ENCODE results near the gene RAB44. TPM values are rescaled to one million over a fixed set of nuclear protein-coding genes. Genes with fewer than 3 reads are reported as not detected.

RAB44 gene
- total and polyA plus RNA-seq, 2 of the 13 experiments (the other 11 are each of a cell fraction or from before 2014, with no cell fraction given): not detected

DNA sequence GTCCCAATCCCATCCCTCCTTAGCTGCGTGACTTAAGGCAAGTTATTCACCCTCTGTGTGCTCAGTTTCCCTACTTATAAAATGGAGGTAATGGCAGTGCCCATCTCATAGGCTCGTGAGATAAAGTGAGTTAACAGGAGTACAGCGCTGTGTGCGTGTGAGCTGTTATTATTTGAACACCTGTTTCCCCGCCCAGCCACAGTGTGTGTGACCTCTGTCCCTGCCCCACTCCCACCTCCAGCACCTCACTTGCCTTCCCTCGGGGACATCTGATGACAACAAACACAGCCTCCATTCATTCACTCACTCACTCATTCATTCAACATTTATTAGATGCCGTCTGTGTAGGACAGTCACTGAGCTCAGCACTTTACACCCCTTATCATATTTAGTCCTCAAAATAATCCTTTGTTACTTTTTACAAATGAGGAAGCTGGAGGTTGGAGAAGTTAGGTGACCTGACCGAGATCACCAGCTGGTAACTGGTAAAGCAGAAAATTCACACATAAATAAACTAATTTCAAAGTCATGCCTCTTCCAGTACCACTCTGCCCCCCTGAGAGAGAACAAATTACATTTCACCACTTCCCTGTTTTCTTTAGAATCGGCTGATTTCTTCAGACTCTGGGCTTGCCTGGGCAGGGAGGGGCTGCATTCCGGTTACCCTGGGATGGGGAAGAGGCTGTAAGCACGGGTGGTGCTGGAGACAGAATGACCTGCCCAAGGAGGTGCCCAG lies 83.0 kb downstream of the RAB44 start (continued):
- TF ChIP-seq, protein P1, sequence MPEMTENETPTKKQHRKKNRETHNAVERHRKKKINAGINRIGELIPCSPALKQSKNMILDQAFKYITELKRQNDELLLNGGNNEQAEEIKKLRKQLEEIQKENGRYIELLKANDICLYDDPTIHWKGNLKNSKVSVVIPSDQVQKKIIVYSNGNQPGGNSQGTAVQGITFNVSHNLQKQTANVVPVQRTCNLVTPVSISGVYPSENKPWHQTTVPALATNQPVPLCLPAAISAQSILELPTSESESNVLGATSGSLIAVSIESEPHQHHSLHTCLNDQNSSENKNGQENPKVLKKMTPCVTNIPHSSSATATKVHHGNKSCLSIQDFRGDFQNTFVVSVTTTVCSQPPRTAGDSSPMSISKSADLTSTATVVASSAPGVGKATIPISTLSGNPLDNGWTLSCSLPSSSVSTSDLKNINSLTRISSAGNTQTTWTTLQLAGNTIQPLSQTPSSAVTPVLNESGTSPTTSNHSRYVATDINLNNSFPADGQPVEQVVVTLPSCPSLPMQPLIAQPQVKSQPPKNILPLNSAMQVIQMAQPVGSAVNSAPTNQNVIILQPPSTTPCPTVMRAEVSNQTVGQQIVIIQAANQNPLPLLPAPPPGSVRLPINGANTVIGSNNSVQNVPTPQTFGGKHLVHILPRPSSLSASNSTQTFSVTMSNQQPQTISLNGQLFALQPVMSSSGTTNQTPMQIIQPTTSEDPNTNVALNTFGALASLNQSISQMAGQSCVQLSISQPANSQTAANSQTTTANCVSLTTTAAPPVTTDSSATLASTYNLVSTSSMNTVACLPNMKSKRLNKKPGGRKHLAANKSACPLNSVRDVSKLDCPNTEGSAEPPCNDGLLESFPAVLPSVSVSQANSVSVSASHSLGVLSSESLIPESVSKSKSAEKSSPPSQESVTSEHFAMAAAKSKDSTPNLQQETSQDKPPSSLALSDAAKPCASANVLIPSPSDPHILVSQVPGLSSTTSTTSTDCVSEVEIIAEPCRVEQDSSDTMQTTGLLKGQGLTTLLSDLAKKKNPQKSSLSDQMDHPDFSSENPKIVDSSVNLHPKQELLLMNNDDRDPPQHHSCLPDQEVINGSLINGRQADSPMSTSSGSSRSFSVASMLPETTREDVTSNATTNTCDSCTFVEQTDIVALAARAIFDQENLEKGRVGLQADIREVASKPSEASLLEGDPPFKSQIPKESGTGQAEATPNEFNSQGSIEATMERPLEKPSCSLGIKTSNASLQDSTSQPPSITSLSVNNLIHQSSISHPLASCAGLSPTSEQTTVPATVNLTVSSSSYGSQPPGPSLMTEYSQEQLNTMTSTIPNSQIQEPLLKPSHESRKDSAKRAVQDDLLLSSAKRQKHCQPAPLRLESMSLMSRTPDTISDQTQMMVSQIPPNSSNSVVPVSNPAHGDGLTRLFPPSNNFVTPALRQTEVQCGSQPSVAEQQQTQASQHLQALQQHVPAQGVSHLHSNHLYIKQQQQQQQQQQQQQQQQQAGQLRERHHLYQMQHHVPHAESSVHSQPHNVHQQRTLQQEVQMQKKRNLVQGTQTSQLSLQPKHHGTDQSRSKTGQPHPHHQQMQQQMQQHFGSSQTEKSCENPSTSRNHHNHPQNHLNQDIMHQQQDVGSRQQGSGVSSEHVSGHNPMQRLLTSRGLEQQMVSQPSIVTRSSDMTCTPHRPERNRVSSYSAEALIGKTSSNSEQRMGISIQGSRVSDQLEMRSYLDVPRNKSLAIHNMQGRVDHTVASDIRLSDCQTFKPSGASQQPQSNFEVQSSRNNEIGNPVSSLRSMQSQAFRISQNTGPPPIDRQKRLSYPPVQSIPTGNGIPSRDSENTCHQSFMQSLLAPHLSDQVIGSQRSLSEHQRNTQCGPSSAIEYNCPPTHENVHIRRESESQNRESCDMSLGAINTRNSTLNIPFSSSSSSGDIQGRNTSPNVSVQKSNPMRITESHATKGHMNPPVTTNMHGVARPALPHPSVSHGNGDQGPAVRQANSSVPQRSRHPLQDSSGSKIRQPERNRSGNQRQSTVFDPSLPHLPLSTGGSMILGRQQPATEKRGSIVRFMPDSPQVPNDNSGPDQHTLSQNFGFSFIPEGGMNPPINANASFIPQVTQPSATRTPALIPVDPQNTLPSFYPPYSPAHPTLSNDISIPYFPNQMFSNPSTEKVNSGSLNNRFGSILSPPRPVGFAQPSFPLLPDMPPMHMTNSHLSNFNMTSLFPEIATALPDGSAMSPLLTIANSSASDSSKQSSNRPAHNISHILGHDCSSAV (CRISPR knock-in tag; IDR thresholded peaks at IDR 0.05; ENCODE audit: borderline replicate concordance): no peak
- no peak for TF ChIP-seq MEIS2 (CRISPR knock-in tag; IDR thresholded peaks at IDR 0.05)
- no peak for TF ChIP-seq CBX1 (IDR thresholded peaks at IDR 0.05; ENCODE audit: low read depth)
- TF ChIP-seq, protein P2, sequence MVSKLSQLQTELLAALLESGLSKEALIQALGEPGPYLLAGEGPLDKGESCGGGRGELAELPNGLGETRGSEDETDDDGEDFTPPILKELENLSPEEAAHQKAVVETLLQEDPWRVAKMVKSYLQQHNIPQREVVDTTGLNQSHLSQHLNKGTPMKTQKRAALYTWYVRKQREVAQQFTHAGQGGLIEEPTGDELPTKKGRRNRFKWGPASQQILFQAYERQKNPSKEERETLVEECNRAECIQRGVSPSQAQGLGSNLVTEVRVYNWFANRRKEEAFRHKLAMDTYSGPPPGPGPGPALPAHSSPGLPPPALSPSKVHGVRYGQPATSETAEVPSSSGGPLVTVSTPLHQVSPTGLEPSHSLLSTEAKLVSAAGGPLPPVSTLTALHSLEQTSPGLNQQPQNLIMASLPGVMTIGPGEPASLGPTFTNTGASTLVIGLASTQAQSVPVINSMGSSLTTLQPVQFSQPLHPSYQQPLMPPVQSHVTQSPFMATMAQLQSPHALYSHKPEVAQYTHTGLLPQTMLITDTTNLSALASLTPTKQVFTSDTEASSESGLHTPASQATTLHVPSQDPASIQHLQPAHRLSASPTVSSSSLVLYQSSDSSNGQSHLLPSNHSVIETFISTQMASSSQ (IDR thresholded peaks at IDR 0.05; ENCODE audit: low read depth): no peak
- TF ChIP-seq, protein P2 (CRISPR knock-in tag; IDR thresholded peaks at IDR 0.05; ENCODE audit: borderline replicate concordance): no peak
- no peak for TF ChIP-seq MEIS1 (CRISPR knock-in tag; IDR thresholded peaks at IDR 0.05; ENCODE audit: borderline replicate concordance)
- no peak for TF ChIP-seq MXI1 (IDR thresholded peaks at IDR 0.05; ENCODE audit: borderline replicate concordance, low read depth, low read length)
- no peak for TF ChIP-seq SP140L (CRISPR knock-in tag; IDR thresholded peaks at IDR 0.05; ENCODE audit: borderline replicate concordance)
- TF ChIP-seq, protein P3, sequence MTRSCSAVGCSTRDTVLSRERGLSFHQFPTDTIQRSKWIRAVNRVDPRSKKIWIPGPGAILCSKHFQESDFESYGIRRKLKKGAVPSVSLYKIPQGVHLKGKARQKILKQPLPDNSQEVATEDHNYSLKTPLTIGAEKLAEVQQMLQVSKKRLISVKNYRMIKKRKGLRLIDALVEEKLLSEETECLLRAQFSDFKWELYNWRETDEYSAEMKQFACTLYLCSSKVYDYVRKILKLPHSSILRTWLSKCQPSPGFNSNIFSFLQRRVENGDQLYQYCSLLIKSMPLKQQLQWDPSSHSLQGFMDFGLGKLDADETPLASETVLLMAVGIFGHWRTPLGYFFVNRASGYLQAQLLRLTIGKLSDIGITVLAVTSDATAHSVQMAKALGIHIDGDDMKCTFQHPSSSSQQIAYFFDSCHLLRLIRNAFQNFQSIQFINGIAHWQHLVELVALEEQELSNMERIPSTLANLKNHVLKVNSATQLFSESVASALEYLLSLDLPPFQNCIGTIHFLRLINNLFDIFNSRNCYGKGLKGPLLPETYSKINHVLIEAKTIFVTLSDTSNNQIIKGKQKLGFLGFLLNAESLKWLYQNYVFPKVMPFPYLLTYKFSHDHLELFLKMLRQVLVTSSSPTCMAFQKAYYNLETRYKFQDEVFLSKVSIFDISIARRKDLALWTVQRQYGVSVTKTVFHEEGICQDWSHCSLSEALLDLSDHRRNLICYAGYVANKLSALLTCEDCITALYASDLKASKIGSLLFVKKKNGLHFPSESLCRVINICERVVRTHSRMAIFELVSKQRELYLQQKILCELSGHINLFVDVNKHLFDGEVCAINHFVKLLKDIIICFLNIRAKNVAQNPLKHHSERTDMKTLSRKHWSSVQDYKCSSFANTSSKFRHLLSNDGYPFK (CRISPR knock-in tag; IDR thresholded peaks at IDR 0.05; ENCODE audit: borderline replicate concordance): no peak
- TF ChIP-seq, protein P4, sequence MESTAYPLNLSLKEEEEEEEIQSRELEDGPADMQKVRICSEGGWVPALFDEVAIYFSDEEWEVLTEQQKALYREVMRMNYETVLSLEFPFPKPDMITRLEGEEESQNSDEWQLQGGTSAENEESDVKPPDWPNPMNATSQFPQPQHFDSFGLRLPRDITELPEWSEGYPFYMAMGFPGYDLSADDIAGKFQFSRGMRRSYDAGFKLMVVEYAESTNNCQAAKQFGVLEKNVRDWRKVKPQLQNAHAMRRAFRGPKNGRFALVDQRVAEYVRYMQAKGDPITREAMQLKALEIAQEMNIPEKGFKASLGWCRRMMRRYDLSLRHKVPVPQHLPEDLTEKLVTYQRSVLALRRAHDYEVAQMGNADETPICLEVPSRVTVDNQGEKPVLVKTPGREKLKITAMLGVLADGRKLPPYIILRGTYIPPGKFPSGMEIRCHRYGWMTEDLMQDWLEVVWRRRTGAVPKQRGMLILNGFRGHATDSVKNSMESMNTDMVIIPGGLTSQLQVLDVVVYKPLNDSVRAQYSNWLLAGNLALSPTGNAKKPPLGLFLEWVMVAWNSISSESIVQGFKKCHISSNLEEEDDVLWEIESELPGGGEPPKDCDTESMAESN (CRISPR knock-in tag; conservative IDR thresholded peaks at IDR 0.05): no peak
- no peak for TF ChIP-seq TOE1 (CRISPR knock-in tag; IDR thresholded peaks at IDR 0.05)
